ENCODE data around the gene TPX2. TPM values are rescaled to one million over a fixed set of nuclear protein-coding genes. Genes with fewer than 3 reads are reported as not detected.

The TPX2 gene
- total RNA-seq, 2 experiments from 2014 or later: 137 to 179 TPM

GRCh38 chr20:31830406-31830981, 91.4 kb downstream of the TPX2 start:
- ChIA-PET POLR2A (no interaction called here), CTCF (interaction anchor here (0.6 to 1.1 kb wide), 2 partner anchors 17 to 496 kb away, joined by 3 to 4 read pairs; no protein-coding TSS in a partner anchor)
- Mint-ChIP-seq H3K9me3 (ENCODE audit: low read depth) (no peaks in the 10 kb centered on the region), H3K27me3 (no peaks in the 10 kb centered on the region), H3K27ac (no peak overlapping the region), H3K4me1 (no peaks in the 10 kb centered on the region), H3K4me3 (no peak overlapping the region), H3K36me3 (ENCODE audit: low read depth) (no peaks in the 10 kb centered on the region)
- intact Hi-C loops (cut with DNase I, micrococcal nuclease): no loop called here
- ATAC-seq (no peak), DNase-seq (no peak)

- no peak for DNase-seq
- CTCF ChIA-PET: interaction anchor here (3.4 kb wide), 1 partner anchor 8 kb away, joined by 15 read pairs; no protein-coding TSS in a partner anchor
- H3K4me3 Mint-ChIP-seq: no peak overlapping the region
- no peaks in the 10 kb centered on the region for H3K27me3 Mint-ChIP-seq
- intact Hi-C loops (cut with DNase I, micrococcal nuclease): no loop called here
- peaks cover 4% of the 10 kb centered on the region for H3K4me1 Mint-ChIP-seq
- no peaks in the 10 kb centered on the region for H3K36me3 Mint-ChIP-seq (ENCODE audit: low read depth)
- H3K27ac Mint-ChIP-seq: no peak overlapping the region
- no peaks in the 10 kb centered on the region for H3K9me3 Mint-ChIP-seq (ENCODE audit: low read depth)
- POLR2A ChIA-PET: no interaction called here
- no peak for ATAC-seq
Measured at GRCh38 chr20:31831211-31831610, 92.1 kb downstream of the TPX2 start.

DNA sequence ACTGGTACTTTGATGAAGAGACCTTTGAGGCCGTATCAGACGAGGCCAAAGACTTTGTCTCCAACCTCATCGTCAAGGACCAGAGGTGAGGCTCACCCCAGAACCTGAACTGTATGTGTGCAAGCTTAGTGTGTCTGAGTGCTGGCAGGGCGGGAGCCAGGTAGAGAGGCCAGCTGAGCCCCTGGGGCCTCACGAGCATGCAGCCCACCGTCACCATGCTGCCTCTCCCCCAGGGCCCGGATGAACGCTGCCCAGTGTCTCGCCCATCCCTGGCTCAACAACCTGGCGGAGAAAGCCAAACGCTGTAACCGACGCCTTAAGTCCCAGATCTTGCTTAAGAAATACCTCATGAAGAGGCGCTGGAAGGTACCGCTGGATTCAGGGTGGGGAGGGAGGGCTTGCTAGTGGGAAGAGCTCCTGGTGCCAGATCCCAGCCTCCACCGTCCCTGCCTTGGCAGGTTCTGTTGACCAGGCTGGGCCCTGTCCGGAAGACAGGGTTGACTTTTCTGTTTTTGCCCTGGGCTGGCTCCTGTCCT, 92.7 kb downstream of the TPX2 start:
- ChIA-PET POLR2A (no interaction called here), CTCF (interaction anchor here (0.6 to 3.4 kb wide), 2 partner anchors 8 to 271 kb away, joined by 3 to 15 read pairs; no protein-coding TSS in a partner anchor)
- no peak for DNase-seq
- no peaks in the 10 kb centered on the region for H3K36me3 Mint-ChIP-seq (ENCODE audit: low read depth)
- H3K4me1 Mint-ChIP-seq: peaks cover 5% of the 10 kb centered on the region
- H3K27me3 Mint-ChIP-seq: no peaks in the 10 kb centered on the region
- ATAC-seq: no peak
- intact Hi-C loops (cut with DNase I, micrococcal nuclease): no loop called here
- no peaks in the 10 kb centered on the region for H3K9me3 Mint-ChIP-seq (ENCODE audit: low read depth)
- H3K27ac Mint-ChIP-seq: no peak overlapping the region
- H3K4me3 Mint-ChIP-seq: no peak overlapping the region

- ChIA-PET POLR2A (no interaction called here), CTCF (interaction anchor here (0.6 to 3.4 kb wide), 5 partner anchors 10 to 167 kb away, joined by 3 to 15 read pairs (median 3); no protein-coding TSS in a partner anchor)
- no peaks in the 10 kb centered on the region for H3K9me3 Mint-ChIP-seq (ENCODE audit: low read depth)
- DNase-seq (peak; percentile 79), ATAC-seq (peak; percentile 70)
- H3K4me1 Mint-ChIP-seq: peaks cover 5% of the 10 kb centered on the region
- no peaks in the 10 kb centered on the region for H3K36me3 Mint-ChIP-seq (ENCODE audit: low read depth)
- intact Hi-C loops (cut with DNase I, micrococcal nuclease): no loop called here
- no peak overlapping the region for H3K27ac Mint-ChIP-seq
- no peaks in the 10 kb centered on the region for H3K27me3 Mint-ChIP-seq
- H3K4me3 Mint-ChIP-seq: no peak overlapping the region
Measured at GRCh38 chr20:31833130-31833930, 94.2 kb downstream of the TPX2 start.

DNA sequence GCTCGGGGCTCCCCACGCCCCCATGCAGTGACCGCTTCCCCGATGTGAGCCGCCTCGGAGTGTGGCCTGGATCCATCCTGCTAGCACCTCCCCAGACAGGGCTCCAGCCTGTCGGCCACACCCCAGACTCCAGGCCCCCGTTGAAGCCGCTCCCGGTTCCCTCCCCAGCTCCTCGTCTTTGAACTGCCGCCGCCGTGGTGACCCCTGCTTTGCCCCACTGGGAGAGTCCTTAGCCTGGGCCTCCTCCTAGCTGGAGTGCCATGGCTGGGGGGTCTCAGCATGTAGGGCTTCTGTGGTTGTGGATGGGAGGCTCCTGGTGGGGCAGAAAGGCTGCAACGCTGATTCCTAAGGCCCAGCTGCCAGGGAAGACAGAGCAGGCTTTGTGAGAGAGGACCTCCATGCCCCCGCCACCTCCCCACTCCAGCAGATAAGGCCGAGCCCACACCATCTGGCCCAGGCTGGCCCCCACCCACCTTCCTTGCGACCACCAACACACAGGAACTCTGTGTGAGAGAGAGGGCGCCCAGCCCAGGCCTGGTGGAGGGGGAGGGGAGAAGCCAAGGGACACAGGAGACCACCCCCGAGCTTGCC, 94.9 kb downstream of the TPX2 start:
- Mint-ChIP-seq H3K36me3 (ENCODE audit: low read depth) (no peaks in the 10 kb centered on the region), H3K4me1 (peaks cover 5% of the 10 kb centered on the region), H3K4me3 (no peak overlapping the region), H3K27ac (no peak overlapping the region), H3K27me3 (no peaks in the 10 kb centered on the region), H3K9me3 (ENCODE audit: low read depth) (no peaks in the 10 kb centered on the region)
- no peak for ATAC-seq
- CTCF ChIA-PET: interaction anchor here (0.6 to 3.4 kb wide), 4 partner anchors 10 to 166 kb away, joined by 3 to 15 read pairs (median 3); no protein-coding TSS in a partner anchor
- POLR2A ChIA-PET: no interaction called here
- DNase-seq: no peak
- intact Hi-C loops (cut with DNase I, micrococcal nuclease): no loop called here

GRCh38 chr20:31835554-31835953, 96.5 kb downstream of the TPX2 start:
- intact Hi-C loops (cut with DNase I, micrococcal nuclease): no loop called here
- no peaks in the 10 kb centered on the region for H3K9me3 Mint-ChIP-seq (ENCODE audit: low read depth)
- no peaks in the 10 kb centered on the region for H3K36me3 Mint-ChIP-seq (ENCODE audit: low read depth)
- ChIA-PET POLR2A (no interaction called here), CTCF (interaction anchor here (0.6 to 2.9 kb wide), 2 partner anchors 12 to 18 kb away, joined by 3 to 19 read pairs; no protein-coding TSS in a partner anchor)
- H3K27me3 Mint-ChIP-seq: no peaks in the 10 kb centered on the region
- no peak for ATAC-seq
- no peak overlapping the region for H3K4me3 Mint-ChIP-seq
- H3K4me1 Mint-ChIP-seq: peaks cover 5% of the 10 kb centered on the region
- H3K27ac Mint-ChIP-seq: no peak overlapping the region
- DNase-seq: no peak

DNA sequence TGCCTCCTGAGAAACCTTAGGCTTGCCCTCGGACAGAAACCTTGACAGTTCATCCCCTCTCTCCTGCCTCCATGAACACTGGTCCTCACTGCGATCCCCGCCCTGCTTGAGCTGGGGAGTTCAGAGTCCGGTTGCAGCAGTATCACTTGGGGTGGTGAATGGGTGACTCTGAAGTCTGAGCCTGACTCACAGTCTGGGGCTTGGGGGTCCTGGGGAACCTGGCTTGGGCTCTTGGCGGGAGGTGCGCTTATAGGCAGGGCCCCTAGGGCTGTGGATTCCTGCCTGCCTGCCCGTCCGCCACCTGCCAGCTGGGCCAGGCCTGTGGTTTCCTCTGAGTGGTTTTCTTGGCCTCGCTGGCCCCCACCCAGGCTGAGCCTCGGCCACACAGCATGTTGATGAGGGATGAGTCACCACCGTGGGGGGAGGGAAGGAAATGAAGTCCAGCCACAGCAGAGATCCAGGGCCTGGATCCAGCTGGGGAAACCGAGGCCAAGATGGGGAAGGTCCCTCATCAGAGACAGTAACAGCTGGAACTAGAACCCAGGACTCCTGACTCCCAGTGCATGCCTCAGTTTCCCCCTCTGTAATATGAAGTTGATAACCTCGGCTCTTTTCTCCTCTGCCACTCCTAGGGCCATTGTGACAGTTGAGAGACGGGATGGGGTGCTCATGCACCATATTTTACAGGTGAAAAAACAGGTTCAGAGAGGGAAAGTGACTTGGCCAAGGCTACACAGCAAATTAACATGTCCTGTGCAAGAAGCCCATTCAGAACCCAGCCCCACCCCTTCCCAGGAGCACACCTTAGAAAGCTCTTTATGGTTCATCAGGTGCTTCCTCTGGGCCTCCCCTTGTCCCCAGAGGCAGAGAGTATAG, 97.1 kb downstream of the TPX2 start:
- intact Hi-C loops (cut with DNase I, micrococcal nuclease): no loop called here
- ChIA-PET CTCF (interaction anchor here (0.6 to 2.9 kb wide), 4 partner anchors 11 to 17 kb away, joined by 3 to 19 read pairs (median 4); no protein-coding TSS in a partner anchor), POLR2A (no interaction called here)
- H3K4me1 Mint-ChIP-seq: peaks cover 5% of the 10 kb centered on the region
- H3K27me3 Mint-ChIP-seq: no peaks in the 10 kb centered on the region
- no peaks in the 10 kb centered on the region for H3K9me3 Mint-ChIP-seq (ENCODE audit: low read depth)
- no peak overlapping the region for H3K4me3 Mint-ChIP-seq
- DNase-seq: peak; percentile 42
- H3K36me3 Mint-ChIP-seq (ENCODE audit: low read depth): no peaks in the 10 kb centered on the region
- H3K27ac Mint-ChIP-seq: no peak overlapping the region
- peak; percentile 60 for ATAC-seq

GRCh38 chr20:31836853-31837608, 97.9 kb downstream of the TPX2 start:
- peaks cover 5% of the 10 kb centered on the region for H3K4me1 Mint-ChIP-seq

DNA sequence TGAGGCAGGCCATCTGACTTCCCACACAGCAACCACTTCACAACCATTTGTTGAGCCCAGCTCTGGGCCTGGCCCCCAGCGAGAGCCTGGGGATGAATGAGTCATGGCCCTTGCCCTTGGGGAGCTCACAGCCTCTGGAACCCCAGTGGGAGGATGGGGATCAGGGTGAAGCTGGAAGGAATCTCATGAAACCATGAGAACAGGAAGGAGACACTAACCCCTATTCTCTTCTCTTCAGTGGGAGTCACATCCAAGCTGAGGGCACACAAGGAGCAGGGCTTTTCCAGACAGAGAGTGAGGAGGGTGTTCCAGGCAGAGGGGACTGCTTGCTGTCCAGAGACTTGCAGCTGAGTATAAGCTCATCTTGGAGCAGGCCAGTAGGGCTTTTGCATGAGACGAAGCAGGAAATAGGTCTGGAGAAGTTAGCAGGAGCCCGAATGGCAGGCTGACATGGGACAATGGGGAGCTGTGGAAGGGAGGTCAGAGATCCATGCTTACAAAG, 98.9 kb downstream of the TPX2 start:
- Mint-ChIP-seq H3K9me3 (ENCODE audit: low read depth) (no peaks in the 10 kb centered on the region), H3K36me3 (ENCODE audit: low read depth) (no peaks in the 10 kb centered on the region), H3K4me1 (peaks cover 5% of the 10 kb centered on the region), H3K4me3 (no peak overlapping the region), H3K27ac (no peak overlapping the region), H3K27me3 (no peaks in the 10 kb centered on the region)
- ATAC-seq (no peak), DNase-seq (no peak)
- ChIA-PET POLR2A (no interaction called here), CTCF (interaction anchor here (0.6 to 2.9 kb wide), 4 partner anchors 9 to 810 kb away, joined by 3 to 19 read pairs (median 6); no protein-coding TSS in a partner anchor)
- intact Hi-C loops (cut with DNase I, micrococcal nuclease): no loop called here

More at GRCh38 chr20:31836853-31837608, 97.9 kb downstream of the TPX2 start:
- intact Hi-C loops (cut with DNase I, micrococcal nuclease): no loop called here
- Mint-ChIP-seq H3K27me3 (no peaks in the 10 kb centered on the region), H3K27ac (no peak overlapping the region), H3K9me3 (ENCODE audit: low read depth) (no peaks in the 10 kb centered on the region), H3K36me3 (ENCODE audit: low read depth) (no peaks in the 10 kb centered on the region), H3K4me3 (no peak overlapping the region)
- ATAC-seq: no peak
- CTCF ChIA-PET: interaction anchor here (1.2 to 2.9 kb wide), 2 partner anchors 10 to 15 kb away, joined by 3 to 19 read pairs; no protein-coding TSS in a partner anchor
- POLR2A ChIA-PET: no interaction called here
- no peak for DNase-seq

- ChIA-PET POLR2A (no interaction called here), CTCF (interaction anchor here (0.6 to 1.4 kb wide), 6 partner anchors 11 to 929 kb away, joined by 3 to 8 read pairs (median 3); no protein-coding TSS in a partner anchor)
- no peaks in the 10 kb centered on the region for H3K27me3 Mint-ChIP-seq
Measured at GRCh38 chr20:31838646-31839292, 99.7 kb downstream of the TPX2 start.

More at GRCh38 chr20:31838646-31839292, 99.7 kb downstream of the TPX2 start:
- Mint-ChIP-seq H3K27ac (no peak overlapping the region), H3K4me1 (peaks cover 5% of the 10 kb centered on the region), H3K36me3 (ENCODE audit: low read depth) (no peaks in the 10 kb centered on the region), H3K4me3 (no peak overlapping the region), H3K9me3 (ENCODE audit: low read depth) (no peaks in the 10 kb centered on the region)
- DNase-seq (no peak), ATAC-seq (no peak)
- intact Hi-C loops (cut with DNase I, micrococcal nuclease): no loop called here

All from activated CD4-positive, alpha-beta T cell treated with anti-CD3 and anti-CD28 coated beads for 36 hours (primary cell).